Mesangial cell (primary cell): Measurements from ENCODE around the gene ZNF711. TPM values are rescaled to one million over a fixed set of nuclear protein-coding genes. Genes with fewer than 3 reads are reported as not detected.

Experiments used
- total RNA-seq: library from RNA; depleted of rRNA; stranded (reverse); fragments of >200 nt; gene quantifications from 2 replicates; pipeline ENCODE4 v1.2.3, GENCODE V29; 2015

ZNF711 gene
- total RNA-seq: 1.8 and 4.3 TPM in 2 replicates

GRCh38 chrX:85243761-85244449 lies at the start of gene ZNF711, which contains the start of gene SATL1:
Gene ZNF711 (plus strand): TSS chrX:85243991. CDS start chrX:85247573, 3,582 bp downstream.
Gene SATL1 (minus strand): TSS chrX:85243779. CDS start chrX:85108968, 134,811 bp downstream.

Other genes starting within 250 kb of the ZNF711 start
- 3.4 and 6.6 TPM in 2 replicates for gene APOOL, start 240.1 kb upstream of the ZNF711 start, total RNA-seq
- gene SATL1, start 212 bp upstream of the ZNF711 start, total RNA-seq: not detected in 2 replicates
- gene POF1B, start 135.7 kb downstream of the ZNF711 start, total RNA-seq: not detected in 2 replicates